CD4-positive, CD25-positive, alpha-beta regulatory T cell (primary cell): ENCODE results near the gene MEF2B. TPM values are rescaled to one million over a fixed set of nuclear protein-coding genes. Genes with fewer than 3 reads are reported as not detected.
A peak's percentile ranks its signal among the peaks of the same experiment; 100 is the strongest.

ENCODE experiments used
- ATAC-seq, 2 donors: fragments of 150-1000 bp; cut with Tn5 transposase; one replicate each; pipeline ENCODE4 v1.10.0; 2021; ENCODE audit warnings: low read depth in 2 of 2, moderate number of reproducible peaks in 2 of 2, moderate library complexity in 1 of 2
- DNase-seq, 3 donors: peaks; one replicate each; pipeline versions ENCODE4 v3.0.0 to v3.0.0-alpha.2; 2012 to 2022; ENCODE audit warnings: mixed read lengths in 1 of 3
- H3K27ac ChIP-seq: one replicate; pipeline ENCODE4 v1.7.0; 2013; ENCODE audit warnings: mild to moderate bottlenecking, low read length; ENCODE audit not compliant: insufficient read depth, poor library complexity, severe bottlenecking
- H3K27me3 ChIP-seq: one replicate; pipeline ENCODE4 v1.7.0; 2013; ENCODE audit warnings: low read length; ENCODE audit not compliant: control insufficient read depth, insufficient read depth
- H3K36me3 ChIP-seq: one replicate; pipeline ENCODE4 v1.7.0; 2013; ENCODE audit warnings: mild to moderate bottlenecking, low read length, moderate library complexity; ENCODE audit not compliant: control insufficient read depth, insufficient read depth
- H3K4me1 ChIP-seq: 2 replicates; pipeline ENCODE4 v1.7.0; 2013; ENCODE audit warnings: mild to moderate bottlenecking, low read length; ENCODE audit not compliant: insufficient read depth, control insufficient read depth, poor library complexity, severe bottlenecking
- H3K4me3 ChIP-seq: one replicate; pipeline ENCODE4 v1.7.0; 2013; ENCODE audit warnings: low read depth, mild to moderate bottlenecking, low read length, moderate library complexity
- H3K9me3 ChIP-seq, 2 experiments: 1 replicate in 1 of 2; 2 replicates in 1 of 2; pipeline ENCODE4 v1.7.0; 2013; ENCODE audit warnings: low read length in 2 of 2, mild to moderate bottlenecking in 1 of 2, moderate library complexity in 1 of 2; ENCODE audit not compliant: control insufficient read depth in 2 of 2
- H3K27ac Mint-ChIP-seq, 3 donors: one replicate each; pipeline ENCODE4 v1.8.0; 2020 to 2022; ENCODE audit warnings: mild to moderate bottlenecking in 3 of 3, mixed read lengths in 3 of 3, moderate library complexity in 2 of 3
- H3K27me3 Mint-ChIP-seq: one replicate; pipeline ENCODE4 v1.8.0; 2022; ENCODE audit warnings: mild to moderate bottlenecking, mixed read lengths
- H3K36me3 Mint-ChIP-seq: one replicate; pipeline ENCODE4 v1.8.0; 2020; ENCODE audit warnings: mixed read lengths
- H3K4me1 Mint-ChIP-seq, 4 donors: one replicate each; pipeline ENCODE4 v1.8.0; 2020 to 2022; ENCODE audit warnings: mixed read lengths in 4 of 4, mild to moderate bottlenecking in 1 of 4
- H3K4me3 Mint-ChIP-seq, 4 donors: one replicate each; pipeline ENCODE4 v1.8.0; 2020 to 2022; ENCODE audit warnings: mild to moderate bottlenecking in 4 of 4, mixed read lengths in 4 of 4, moderate library complexity in 3 of 4
- H3K9me3 Mint-ChIP-seq, 7 donors: one replicate each; pipeline ENCODE4 v1.8.0; 2020 to 2022; ENCODE audit warnings: mixed read lengths in 7 of 7, mild to moderate bottlenecking in 3 of 7, moderate library complexity in 2 of 7
- polyA plus RNA-seq, 4 donors: library from polyadenylated mRNA; unstranded; fragments of 300-500 nt; fragmentation: Illumina TruSeq; gene quantifications; one replicate each; pipeline ENCODE4 v1.2.3, GENCODE V29; 2021
- total RNA-seq: library from RNA; stranded (reverse); gene quantifications from one replicate; pipeline ENCODE4 v1.2.3, GENCODE V29; 2022

The MEF2B gene
- total RNA-seq (3.5 TPM), polyA plus RNA-seq (under 1 TPM in 1 of 4 donors, not detected in 3; 0.30 TPM)

DNA sequence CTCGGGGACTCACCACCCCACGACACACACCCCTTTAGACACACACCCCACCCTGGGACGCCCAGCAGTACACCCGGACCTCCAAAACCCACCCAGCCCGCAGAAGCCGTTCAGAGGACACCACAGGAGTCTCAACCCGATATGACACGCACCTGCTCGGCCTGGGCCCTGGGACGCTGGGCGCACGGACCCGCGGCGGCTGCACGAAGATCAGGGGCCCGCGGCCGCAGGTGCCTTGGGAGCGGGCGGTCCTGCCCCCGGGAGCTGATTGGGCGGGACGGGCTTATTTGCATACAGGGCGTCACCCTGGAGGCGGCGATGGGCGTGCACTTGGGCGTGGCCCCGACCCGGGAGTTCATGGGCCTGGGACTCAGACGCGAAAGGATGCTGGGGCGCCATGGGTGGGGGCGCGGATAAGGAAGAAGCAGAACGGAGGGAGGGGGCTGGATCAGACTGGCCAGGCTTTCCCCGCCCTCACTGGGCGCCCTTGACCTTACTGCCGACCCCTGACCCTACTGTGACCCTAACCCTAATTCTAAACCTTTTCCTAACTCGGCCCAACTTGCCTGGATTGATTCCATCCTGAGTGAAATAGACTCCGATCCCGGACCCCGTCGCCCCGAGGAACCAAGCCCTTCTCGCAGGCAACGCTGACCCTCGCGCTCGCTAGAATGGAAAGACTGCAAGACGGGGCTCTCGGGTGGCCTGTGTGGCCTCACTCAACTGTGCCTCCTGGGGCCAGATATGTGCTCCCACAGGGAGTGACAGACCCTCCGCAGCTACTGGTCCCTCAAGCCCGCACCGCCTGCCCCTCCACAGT, at the start of gene MEF2B:
Gene MEF2B, minus strand, starts transcription at position 211 of the 820 bp plus-strand sequence. CDS start 19,528 bp downstream, outside the sequence.
- ATAC-seq = peak; percentile 87 to 89
- no peak within 1 kb of the TSS for H3K4me3 ChIP-seq

DNA sequence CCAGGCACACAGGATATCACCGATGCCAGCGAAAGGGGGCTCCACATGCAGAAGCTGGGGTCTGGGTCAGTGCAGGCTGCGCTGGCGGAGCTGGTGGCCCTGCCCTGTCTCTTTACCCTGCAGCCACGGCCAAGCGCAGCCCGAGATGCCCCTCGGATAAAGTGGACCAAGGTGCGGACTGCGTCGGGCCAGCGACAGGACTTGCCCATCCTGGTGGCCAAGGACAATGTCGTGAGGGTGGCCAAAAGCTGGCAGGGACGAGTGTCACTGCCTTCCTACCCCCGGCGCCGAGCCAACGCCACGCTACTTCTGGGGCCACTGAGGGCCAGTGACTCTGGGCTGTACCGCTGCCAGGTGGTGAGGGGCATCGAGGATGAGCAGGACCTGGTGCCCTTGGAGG, 48.8 kb upstream of the MEF2B start:
- H3K4me1 Mint-ChIP-seq = no peaks in the 10 kb centered on the region
- peaks cover 24% of the 10 kb centered on the region for H3K27me3 Mint-ChIP-seq
- H3K36me3 Mint-ChIP-seq = no peaks in the 10 kb centered on the region

More for the DNA sequence above, at the start of gene MEF2B:
- Histone ChIP-seq H3K36me3 (no peaks in the 10 kb centered on the region), H3K4me1 (peaks cover 15% of the 10 kb centered on the region), H3K27ac (no peak within 1 kb of the TSS), H3K27me3 (no peaks in the 10 kb centered on the region), H3K9me3 (no peaks in the 10 kb centered on the region)
- no peaks in the 10 kb centered on the region for H3K9me3 Mint-ChIP-seq
- H3K27ac Mint-ChIP-seq = peak within 1 kb of the TSS in 2 of 3 donors; percentile 54 to 80
- H3K36me3 Mint-ChIP-seq = no peaks in the 10 kb centered on the region
- H3K4me3 Mint-ChIP-seq = peak within 1 kb of the TSS; percentile 58 to 79 (median 72)
- peak; percentile 62 to 84 (median 70) for DNase-seq
- H3K27me3 Mint-ChIP-seq = no peaks in the 10 kb centered on the region
- H3K4me1 Mint-ChIP-seq = peaks cover 0 to 26% (median 12%) of the 10 kb centered on the region in 4 donors

DNA sequence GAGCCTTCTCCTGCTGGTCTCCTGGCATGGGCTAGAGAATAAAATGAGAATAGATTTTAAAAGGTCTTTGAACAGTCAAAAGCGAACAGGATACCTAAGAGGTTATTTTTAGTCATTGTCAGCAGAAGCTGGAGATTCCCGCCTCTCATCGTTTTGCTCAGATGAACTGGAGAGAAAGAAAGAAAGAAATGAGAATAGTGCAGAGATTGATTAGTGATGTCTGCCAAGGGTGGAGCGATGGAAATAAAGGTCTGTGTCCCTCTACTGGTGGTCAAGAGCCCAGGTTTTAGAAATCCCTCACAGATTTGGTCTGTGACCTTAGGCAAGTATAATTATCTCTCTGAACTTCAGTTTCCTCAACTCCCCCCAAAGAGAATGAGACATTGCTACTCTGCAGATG, 47.0 kb upstream of the MEF2B start:
- H3K9me3 Mint-ChIP-seq = peaks cover 0 to 3% (median 0%) of the 10 kb centered on the region in 7 donors
- H3K27me3 Mint-ChIP-seq = peaks cover 31% of the 10 kb centered on the region
- Histone ChIP-seq H3K4me3 (no peak overlapping the region), H3K4me1 (no peaks in the 10 kb centered on the region), H3K27ac (no peak overlapping the region), H3K36me3 (no peaks in the 10 kb centered on the region), H3K27me3 (peaks cover 10% of the 10 kb centered on the region), H3K9me3 (no peaks in the 10 kb centered on the region)
- no peaks in the 10 kb centered on the region for H3K36me3 Mint-ChIP-seq
- no peak overlapping the region for H3K27ac Mint-ChIP-seq
- no peak overlapping the region for H3K4me3 Mint-ChIP-seq
- peak in 1 of 3 donors; percentile 24 for DNase-seq
- H3K4me1 Mint-ChIP-seq = peaks cover 0 to 3% (median 0%) of the 10 kb centered on the region in 4 donors
- no peak for ATAC-seq

More for the DNA sequence above, 48.8 kb upstream of the MEF2B start:
- ATAC-seq (no peak), DNase-seq (no peak)
- peaks cover 5% of the 10 kb centered on the region for H3K27me3 ChIP-seq
- no peaks in the 10 kb centered on the region for H3K4me1 ChIP-seq
- no peaks in the 10 kb centered on the region for H3K9me3 ChIP-seq
- Mint-ChIP-seq H3K4me3 (no peak overlapping the region), H3K27ac (no peak overlapping the region), H3K9me3 (no peaks in the 10 kb centered on the region)
- H3K27ac ChIP-seq = no peak overlapping the region
- no peak overlapping the region for H3K4me3 ChIP-seq
- H3K36me3 ChIP-seq = no peaks in the 10 kb centered on the region

DNA sequence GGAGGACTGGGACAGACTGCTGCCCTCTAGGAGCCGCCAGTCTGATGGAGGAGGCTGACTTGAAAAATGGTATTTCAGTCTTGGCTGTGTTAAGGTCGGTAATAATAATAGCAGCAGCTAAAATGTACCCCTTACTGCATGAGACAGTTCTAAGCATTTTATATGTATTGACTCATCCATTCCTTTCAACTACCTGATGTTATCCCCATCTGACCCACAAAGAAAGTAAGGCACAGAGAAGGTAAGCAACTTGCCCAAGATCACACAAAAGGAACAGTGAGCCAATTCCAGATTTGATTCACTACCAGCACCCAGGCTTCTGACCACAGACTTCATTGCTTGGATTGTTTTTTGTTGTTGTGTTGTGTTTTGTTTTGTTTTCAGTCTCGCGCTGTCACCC, 45.7 kb upstream of the MEF2B start:
- ATAC-seq = no peak
- H3K9me3 Mint-ChIP-seq = peaks cover 0 to 3% (median 0%) of the 10 kb centered on the region in 7 donors

DNA sequence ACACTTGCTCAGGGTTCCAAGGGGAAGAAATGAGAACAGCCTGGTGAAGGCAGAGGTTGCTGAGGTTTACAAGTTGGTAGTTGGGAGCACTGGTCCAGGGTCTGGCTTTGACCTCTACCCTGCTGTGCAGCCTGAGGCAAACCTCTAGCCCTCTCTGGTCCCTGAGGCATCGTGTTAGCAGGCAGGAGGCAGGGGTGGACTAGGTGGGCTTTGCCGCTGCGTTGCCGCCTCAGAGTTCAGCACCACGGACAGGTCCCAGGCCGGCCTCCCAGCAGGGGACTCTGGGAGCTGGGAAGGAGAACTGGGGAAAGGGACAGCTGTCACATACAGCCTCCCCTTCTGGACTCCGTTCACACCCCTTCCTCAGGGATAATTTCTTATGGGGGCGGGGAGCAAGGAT, 44.8 kb upstream of the MEF2B start:
- Histone ChIP-seq H3K27ac (no peak overlapping the region), H3K36me3 (no peaks in the 10 kb centered on the region), H3K9me3 (no peaks in the 10 kb centered on the region), H3K4me1 (no peaks in the 10 kb centered on the region), H3K27me3 (peaks cover 15% of the 10 kb centered on the region), H3K4me3 (no peak overlapping the region)
- ATAC-seq (no peak), DNase-seq (no peak)
- Mint-ChIP-seq H3K4me3 (no peak overlapping the region), H3K27me3 (peaks cover 38% of the 10 kb centered on the region), H3K36me3 (no peaks in the 10 kb centered on the region), H3K9me3 (peaks cover 0 to 3% (median 0%) of the 10 kb centered on the region in 7 donors), H3K27ac (no peak overlapping the region), H3K4me1 (peaks cover 0 to 4% (median 2%) of the 10 kb centered on the region in 4 donors)

More for the DNA sequence above, 45.7 kb upstream of the MEF2B start:
- Mint-ChIP-seq H3K27ac (no peak overlapping the region), H3K27me3 (peaks cover 34% of the 10 kb centered on the region), H3K4me3 (no peak overlapping the region), H3K4me1 (peaks cover 0 to 3% (median 0%) of the 10 kb centered on the region in 4 donors), H3K36me3 (no peaks in the 10 kb centered on the region)
- H3K4me1 ChIP-seq = no peaks in the 10 kb centered on the region
- H3K4me3 ChIP-seq = no peak overlapping the region
- H3K36me3 ChIP-seq = no peaks in the 10 kb centered on the region
- no peak overlapping the region for H3K27ac ChIP-seq
- no peaks in the 10 kb centered on the region for H3K9me3 ChIP-seq
- H3K27me3 ChIP-seq = peaks cover 15% of the 10 kb centered on the region
- no peak for DNase-seq

DNA sequence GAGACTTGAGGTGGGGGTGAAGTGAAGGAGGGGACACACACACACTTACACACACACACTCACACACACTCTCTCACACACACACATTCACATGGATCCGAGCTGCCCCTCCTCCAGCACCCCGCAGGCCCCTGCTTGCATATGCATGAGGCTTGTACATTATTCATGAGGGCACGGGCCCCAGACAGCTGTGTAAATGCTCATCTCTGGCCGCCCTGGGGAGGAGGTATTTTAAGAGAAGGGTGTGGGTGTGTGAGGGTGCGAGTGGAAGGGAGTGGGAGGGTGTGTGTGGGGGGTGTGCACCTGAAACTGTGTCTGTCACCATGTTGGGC, 44.1 kb upstream of the MEF2B start:
- Histone ChIP-seq H3K9me3 (no peaks in the 10 kb centered on the region), H3K4me1 (no peaks in the 10 kb centered on the region), H3K27me3 (peaks cover 15% of the 10 kb centered on the region), H3K4me3 (no peak overlapping the region), H3K27ac (no peak overlapping the region), H3K36me3 (no peaks in the 10 kb centered on the region)
- Mint-ChIP-seq H3K4me1 (peaks cover 0 to 5% (median 2%) of the 10 kb centered on the region in 4 donors), H3K36me3 (no peaks in the 10 kb centered on the region), H3K27ac (peak overlapping the region in 1 of 3 donors; percentile 2), H3K4me3 (no peak overlapping the region), H3K27me3 (peaks cover 38% of the 10 kb centered on the region), H3K9me3 (peaks cover 0 to 3% (median 0%) of the 10 kb centered on the region in 7 donors)
- ATAC-seq (no peak), DNase-seq (no peak)

DNA sequence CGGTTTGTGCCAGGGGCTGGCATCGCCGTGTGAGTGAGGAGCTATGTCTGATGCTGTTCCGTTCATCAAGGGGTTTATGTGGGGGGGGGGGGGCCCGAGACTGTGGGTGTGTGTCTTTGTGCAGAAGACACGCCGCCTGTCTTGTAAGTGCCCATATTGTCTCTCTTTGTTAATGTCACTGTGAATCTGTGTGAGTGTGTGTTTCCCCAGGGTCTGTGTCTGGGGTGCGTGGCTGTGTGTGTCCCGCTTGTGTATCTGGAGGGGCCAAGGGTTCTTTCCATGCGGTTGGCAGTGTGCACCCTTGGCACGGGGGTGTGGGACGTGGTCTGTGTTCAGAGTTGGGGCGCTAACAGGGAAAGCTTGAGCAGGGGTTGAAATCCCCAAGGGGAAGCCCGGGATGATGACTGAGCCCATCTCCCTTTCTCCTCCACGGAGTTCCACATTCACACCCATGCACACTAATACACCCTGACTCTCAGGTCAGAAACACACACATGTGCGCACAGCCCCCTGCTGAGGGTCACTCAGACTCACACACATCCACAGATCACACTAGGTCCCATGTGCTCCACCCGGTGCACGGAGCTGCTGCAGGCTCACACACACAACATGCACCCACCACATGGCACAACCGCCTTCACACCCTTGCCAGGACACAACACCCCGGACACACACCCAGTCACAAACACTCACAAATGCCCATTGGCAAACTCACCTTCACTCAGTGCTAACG, 43.5 kb upstream of the MEF2B start:
- H3K27me3 Mint-ChIP-seq = peaks cover 38% of the 10 kb centered on the region
- peaks cover 0 to 3% (median 0%) of the 10 kb centered on the region in 7 donors for H3K9me3 Mint-ChIP-seq
- ATAC-seq (no peak), DNase-seq (no peak)
- H3K36me3 ChIP-seq = no peaks in the 10 kb centered on the region
- H3K27ac ChIP-seq = no peak overlapping the region
- peaks cover 15% of the 10 kb centered on the region for H3K27me3 ChIP-seq
- no peaks in the 10 kb centered on the region for H3K4me1 ChIP-seq
- H3K4me3 Mint-ChIP-seq = no peak overlapping the region
- no peaks in the 10 kb centered on the region for H3K9me3 ChIP-seq
- H3K36me3 Mint-ChIP-seq = no peaks in the 10 kb centered on the region
- H3K27ac Mint-ChIP-seq = no peak overlapping the region
- H3K4me1 Mint-ChIP-seq = peaks cover 0 to 7% (median 2%) of the 10 kb centered on the region in 4 donors
- H3K4me3 ChIP-seq = no peak overlapping the region
